H9 (cell line): ENCODE data around the gene NOTCH1. TPM values are rescaled to one million over a fixed set of nuclear protein-coding genes. Genes with fewer than 3 reads are reported as not detected.

Experiments used
- DNase-seq: peaks from one replicate; pipeline ENCODE4 v3.0.0-alpha.2; 2017
- H2AFZ ChIP-seq: one replicate; pipeline ENCODE4 v1.6.1; 2013; ENCODE audit warnings: mild to moderate bottlenecking, low read length, control low read depth, moderate library complexity
- H2AK5ac ChIP-seq: 2 replicates; pipeline ENCODE4 v1.6.1; 2013; ENCODE audit warnings: low read length, control low read depth, mixed read lengths; ENCODE audit not compliant: insufficient read length
- H2BK120ac ChIP-seq: one replicate; pipeline ENCODE4 v1.6.1; 2013; ENCODE audit warnings: low read depth, mild to moderate bottlenecking, low read length, control low read depth, inconsistent platforms; ENCODE audit not compliant: poor library complexity, severe bottlenecking
- H2BK12ac ChIP-seq: 2 replicates; pipeline ENCODE4 v1.6.1; 2013; ENCODE audit warnings: low read length, control low read depth, mixed read lengths, low read depth; ENCODE audit not compliant: insufficient read length
- H2BK15ac ChIP-seq: 2 replicates; pipeline ENCODE4 v1.6.1; 2013; ENCODE audit warnings: low read depth, low read length, control low read depth
- H2BK20ac ChIP-seq: one replicate; pipeline ENCODE4 v1.6.1; 2013; ENCODE audit warnings: low read depth, mild to moderate bottlenecking, low read length, control low read depth, inconsistent platforms; ENCODE audit not compliant: poor library complexity, severe bottlenecking
- H2BK5ac ChIP-seq: 2 replicates; pipeline ENCODE4 v1.6.1; 2013; ENCODE audit warnings: low read length, control low read depth, mixed read lengths; ENCODE audit not compliant: insufficient read length
- H3K14ac ChIP-seq: 2 replicates; pipeline ENCODE4 v1.6.1; 2013; ENCODE audit warnings: low read length, control low read depth; ENCODE audit not compliant: insufficient read depth
- H3K18ac ChIP-seq: 2 replicates; pipeline ENCODE4 v1.6.1; 2013; ENCODE audit warnings: low read depth, mild to moderate bottlenecking, mixed read lengths, low read length, control low read depth; ENCODE audit not compliant: insufficient read length
- H3K23ac ChIP-seq: 2 replicates; pipeline ENCODE4 v1.6.1; 2013; ENCODE audit warnings: low read length, control low read depth, mixed read lengths, low read depth; ENCODE audit not compliant: insufficient read length
- H3K23me2 ChIP-seq: 2 replicates; pipeline ENCODE4 v1.6.1; 2013; ENCODE audit warnings: low read depth, mild to moderate bottlenecking, mixed read lengths, low read length, control low read depth; ENCODE audit not compliant: insufficient read length, poor library complexity, severe bottlenecking
- H3K27ac ChIP-seq: 2 replicates; pipeline ENCODE4 v1.5.1; 2013; ENCODE audit warnings: low read length, control low read depth, mixed read lengths, low read depth; ENCODE audit not compliant: insufficient read length
- H3K27me3 ChIP-seq: 2 replicates; pipeline ENCODE4 v1.6.1; 2013; ENCODE audit warnings: low read length, control low read depth, inconsistent platforms; ENCODE audit not compliant: insufficient read depth
- H3K4ac ChIP-seq: 2 replicates; pipeline ENCODE4 v1.6.1; 2013; ENCODE audit warnings: low read depth, mild to moderate bottlenecking, control low read depth, inconsistent platforms, low read length, moderate library complexity
- H3K4me1 ChIP-seq: 2 replicates; pipeline ENCODE4 v1.6.1; 2013; ENCODE audit warnings: low read length, control low read depth, inconsistent platforms; ENCODE audit not compliant: insufficient read depth
- H3K4me2 ChIP-seq: 2 replicates; pipeline ENCODE4 v1.6.1; 2013; ENCODE audit warnings: low read length, control low read depth, mixed read lengths; ENCODE audit not compliant: insufficient read length, insufficient read depth
- H3K56ac ChIP-seq: 2 replicates; pipeline ENCODE4 v1.6.1; 2013; ENCODE audit warnings: low read depth, mild to moderate bottlenecking, mixed read lengths, low read length, control low read depth; ENCODE audit not compliant: insufficient read length
- H3K79me1 ChIP-seq: 2 replicates; pipeline ENCODE4 v1.6.1; 2013; ENCODE audit warnings: low read depth, mild to moderate bottlenecking, moderate library complexity, low read length, control low read depth, inconsistent platforms; ENCODE audit not compliant: insufficient read depth, poor library complexity, severe bottlenecking
- H3K79me2 ChIP-seq: 2 replicates; pipeline ENCODE4 v1.6.1; 2013; ENCODE audit warnings: low read length, control low read depth, inconsistent platforms; ENCODE audit not compliant: insufficient read depth
- H3K9ac ChIP-seq: 2 replicates; pipeline ENCODE4 v1.6.1; 2013; ENCODE audit warnings: low read length, control low read depth, mixed read lengths; ENCODE audit not compliant: insufficient read length; ENCODE audit errors: extremely low read depth
- H3K9me3 ChIP-seq: one replicate; pipeline ENCODE4 v1.6.1; 2013; ENCODE audit warnings: low read depth, low read length, inconsistent platforms; ENCODE audit not compliant: control insufficient read depth
- H3T11ph ChIP-seq: one replicate; pipeline ENCODE4 v1.6.1; 2013; ENCODE audit warnings: mild to moderate bottlenecking, low read length, control low read depth, inconsistent platforms
- H4K20me1 ChIP-seq: one replicate; pipeline ENCODE4 v1.6.1; 2013; ENCODE audit not compliant: control insufficient read depth, insufficient read length, insufficient read depth
- H4K5ac ChIP-seq: 2 replicates; pipeline ENCODE4 v1.6.1; 2013; ENCODE audit warnings: low read depth, mild to moderate bottlenecking, mixed read lengths, low read length, control low read depth; ENCODE audit not compliant: insufficient read length
- H4K8ac ChIP-seq: replicated peaks from 2 replicates; pipeline ENCODE4 v1.6.1; 2013; ENCODE audit warnings: low read length, control low read depth, mixed read lengths, low read depth; ENCODE audit not compliant: insufficient read length
- H4K91ac ChIP-seq: 2 replicates; pipeline ENCODE4 v1.6.1; 2013; ENCODE audit warnings: low read depth, mild to moderate bottlenecking, moderate library complexity, mixed read lengths, low read length, control low read depth; ENCODE audit not compliant: insufficient read length
- H3K27ac Mint-ChIP-seq, 3 experiments: 2 replicates in 2 of 3; 3 replicates in 1 of 3; pipeline ENCODE4 v1.8.0; 2020 to 2021; ENCODE audit warnings: mixed read lengths in 3 of 3, mild to moderate bottlenecking in 1 of 3, moderate library complexity in 1 of 3
- H3K27me3 Mint-ChIP-seq: 2 replicates; pipeline ENCODE4 v1.8.0; 2021; ENCODE audit warnings: low read depth, mild to moderate bottlenecking, moderate library complexity, mixed read lengths
- H3K36me3 Mint-ChIP-seq, 3 experiments: 2 replicates in 2 of 3; 3 replicates in 1 of 3; pipeline ENCODE4 v1.8.0; 2020 to 2021; ENCODE audit warnings: low read depth in 3 of 3, mixed read lengths in 3 of 3; ENCODE audit not compliant: insufficient read depth in 1 of 3
- H3K4me1 Mint-ChIP-seq, 2 experiments: 2 replicates each; pipeline ENCODE4 v1.8.0; 2020; ENCODE audit warnings: mixed read lengths in 2 of 2
- H3K4me3 Mint-ChIP-seq, 2 experiments: 2 replicates in 1 of 2; 3 replicates in 1 of 2; pipeline ENCODE4 v1.8.0; 2020 to 2021; ENCODE audit warnings: mild to moderate bottlenecking in 2 of 2, mixed read lengths in 2 of 2, moderate library complexity in 1 of 2
- H3K9me3 Mint-ChIP-seq, 2 experiments: 2 replicates in 1 of 2; 3 replicates in 1 of 2; pipeline ENCODE4 v1.8.0; 2020; ENCODE audit warnings: mild to moderate bottlenecking in 2 of 2, mixed read lengths in 2 of 2, moderate library complexity in 1 of 2
- WGBS: extraction: QIAGEN DNeasy Blood & Tissue Kit; methylation state at CpG from one replicate; pipeline ENCODE4 v1.1.7; 2013; ENCODE audit warnings: missing lambda C conversion rate, low lambda C conversion rate, mixed read lengths; ENCODE audit not compliant: insufficient read length; ENCODE audit errors: extremely low coverage; 5-methylcytosine and 5-hydroxymethylcytosine counted together
- total RNA-seq: library from RNA; stranded (reverse); gene quantifications from 2 replicates; pipeline ENCODE4 v1.2.1, GENCODE V29; 2021
- TF ChIP-seq, protein P1 (sequence below): fragments of 200-600 bp; sonication (generic); conservative IDR thresholded peaks from 3 replicates; pipeline ENCODE4 v1.8.0; 2021; ENCODE audit warnings: antibody characterized with exemption, mild to moderate bottlenecking

NOTCH1 gene
- total RNA-seq, 1 experiment from 2014 or later = 71.6 TPM

DNA sequence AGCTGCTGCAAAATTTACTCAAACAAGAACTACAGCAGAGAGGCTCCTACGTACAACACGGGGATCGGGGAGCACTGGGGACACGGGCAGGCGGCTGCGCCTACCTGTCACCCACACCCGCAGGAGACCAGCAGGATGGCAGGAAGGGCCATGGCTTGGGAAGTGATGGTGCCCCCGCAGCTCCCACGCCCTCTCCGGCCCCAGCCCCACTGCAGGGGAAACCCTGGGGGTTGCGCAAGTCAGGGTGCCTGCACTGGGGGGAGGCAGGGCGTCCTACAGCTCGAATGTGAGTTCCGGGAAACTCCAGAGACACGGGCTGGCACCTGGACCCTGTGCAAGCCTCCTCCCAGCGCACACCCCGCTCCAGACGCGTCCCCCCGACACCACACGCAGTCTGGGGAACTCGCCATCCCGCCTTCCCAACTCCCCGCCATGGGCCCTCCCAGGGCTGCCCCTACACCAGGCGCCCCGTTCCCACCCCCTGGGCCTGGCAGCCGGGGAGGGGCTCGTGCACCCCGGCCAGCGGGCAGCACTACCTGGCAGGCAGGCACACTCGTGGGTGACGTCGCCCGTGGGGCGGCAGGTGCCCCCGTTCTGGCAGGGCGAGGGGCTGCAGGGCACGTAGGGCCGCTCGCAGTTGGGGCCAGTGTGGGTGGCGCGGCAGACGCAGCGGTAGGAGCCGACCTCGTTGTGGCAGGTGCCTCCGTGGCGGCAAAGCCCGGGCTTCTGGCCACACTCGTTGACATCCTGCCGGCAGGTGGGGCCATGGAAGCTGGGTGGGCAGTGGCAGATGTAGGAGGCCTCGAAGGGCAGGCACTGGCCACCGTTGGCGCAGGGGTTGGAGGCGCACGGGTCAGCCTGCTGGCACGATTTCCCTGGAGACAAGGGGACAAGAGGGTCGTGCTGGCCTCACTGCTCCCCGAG lies 23.3 kb downstream of the NOTCH1 start:
- Histone ChIP-seq H3K79me2 (peaks cover 2% of the 10 kb centered on the region; the same call in 1 of the 2 replicates), H3T11ph (no peak overlapping the region), H2BK20ac (no peak overlapping the region), H3K23me2 (no peaks in the 10 kb centered on the region), H2BK15ac (no peak overlapping the region), H3K9ac (no peak overlapping the region), H3K4ac (no peak overlapping the region), H2BK5ac (no peak overlapping the region), H4K5ac (no peak overlapping the region), H3K23ac (no peak overlapping the region), H4K91ac (no peak overlapping the region), H3K4me2 (no peak overlapping the region), H2BK12ac (no peak overlapping the region), H2AK5ac (no peak overlapping the region), H3K56ac (no peak overlapping the region), H2AFZ (no peak overlapping the region), H4K8ac (no peak overlapping the region), H3K4me1 (no peaks in the 10 kb centered on the region), H3K27ac (no peak overlapping the region), H3K18ac (no peak overlapping the region), H3K79me1 (no peaks in the 10 kb centered on the region), H3K14ac (no peak overlapping the region), H3K27me3 (no peaks in the 10 kb centered on the region), H2BK120ac (no peak overlapping the region), H4K20me1 (no peaks in the 10 kb centered on the region), H3K9me3 (no peaks in the 10 kb centered on the region)
- no peaks in the 10 kb centered on the region for H3K9me3 Mint-ChIP-seq
- peaks cover 2 to 18% (median 15%) of the 10 kb centered on the region in 3 experiments; a peak in 6 of 7 replicates for H3K36me3 Mint-ChIP-seq
- peaks cover 0 to 5% of the 10 kb centered on the region in 2 experiments; a peak in 2 of 4 replicates for H3K4me1 Mint-ChIP-seq
- H3K4me3 Mint-ChIP-seq = no peak overlapping the region
- peak overlapping the region in 2 of 3 experiments; percentile 34 to 59; a peak in 1 of 7 replicates for H3K27ac Mint-ChIP-seq
- TF ChIP-seq, protein P1, sequence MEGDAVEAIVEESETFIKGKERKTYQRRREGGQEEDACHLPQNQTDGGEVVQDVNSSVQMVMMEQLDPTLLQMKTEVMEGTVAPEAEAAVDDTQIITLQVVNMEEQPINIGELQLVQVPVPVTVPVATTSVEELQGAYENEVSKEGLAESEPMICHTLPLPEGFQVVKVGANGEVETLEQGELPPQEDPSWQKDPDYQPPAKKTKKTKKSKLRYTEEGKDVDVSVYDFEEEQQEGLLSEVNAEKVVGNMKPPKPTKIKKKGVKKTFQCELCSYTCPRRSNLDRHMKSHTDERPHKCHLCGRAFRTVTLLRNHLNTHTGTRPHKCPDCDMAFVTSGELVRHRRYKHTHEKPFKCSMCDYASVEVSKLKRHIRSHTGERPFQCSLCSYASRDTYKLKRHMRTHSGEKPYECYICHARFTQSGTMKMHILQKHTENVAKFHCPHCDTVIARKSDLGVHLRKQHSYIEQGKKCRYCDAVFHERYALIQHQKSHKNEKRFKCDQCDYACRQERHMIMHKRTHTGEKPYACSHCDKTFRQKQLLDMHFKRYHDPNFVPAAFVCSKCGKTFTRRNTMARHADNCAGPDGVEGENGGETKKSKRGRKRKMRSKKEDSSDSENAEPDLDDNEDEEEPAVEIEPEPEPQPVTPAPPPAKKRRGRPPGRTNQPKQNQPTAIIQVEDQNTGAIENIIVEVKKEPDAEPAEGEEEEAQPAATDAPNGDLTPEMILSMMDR = no peak
- WGBS = no CpG with 5 or more reads among the region's 59 CpGs
- no peak for DNase-seq
- no peaks in the 10 kb centered on the region for H3K27me3 Mint-ChIP-seq
